Measurements from ENCODE around the gene EXOC2.

The EXOC2 gene

GRCh38 chr6:733431-734219 lies 40.7 kb upstream of the EXOC2 start:
- no peaks in the 10 kb centered on the region for H3F3A ChIP-seq (ENCODE audit: control insufficient read depth, insufficient read depth)
- H3K9me3 ChIP-seq (ENCODE audit: control insufficient read depth, insufficient read depth, low read length), result no peaks in the 10 kb centered on the region
- TF ChIP-seq EZH2phosphoT487 (IDR thresholded peaks at IDR 0.05; ENCODE audit: borderline replicate concordance, low read length), result no peak
- no peak for TF ChIP-seq CTCF (IDR thresholded peaks at IDR 0.05; ENCODE audit: low read depth, low read length, poor library complexity, severe bottlenecking)
- no peaks in the 10 kb centered on the region for H3K36me3 ChIP-seq (ENCODE audit: control insufficient read depth, low read length)
- no peaks in the 10 kb centered on the region for H3K4me1 ChIP-seq (ENCODE audit: control insufficient read depth, low read length)
- no peaks in the 10 kb centered on the region for H4K20me1 ChIP-seq (ENCODE audit: control insufficient read depth, insufficient read depth, low read depth, low read length)
- H3K27me3 ChIP-seq (ENCODE audit: control insufficient read depth, low read length), result no peaks in the 10 kb centered on the region
- H3K27ac ChIP-seq (ENCODE audit: low read depth, low read length), result no peak overlapping the region
- no peak overlapping the region for H3K4me2 ChIP-seq (ENCODE audit: low read length)
- no peak overlapping the region for H3K4me3 ChIP-seq (ENCODE audit: low read length)
- H3K79me2 ChIP-seq (ENCODE audit: control insufficient read depth, low read length), result no peaks in the 10 kb centered on the region
- no peaks in the 10 kb centered on the region for H3K9me2 ChIP-seq (replicated peaks; ENCODE audit: control insufficient read depth, low read length)

- H3K4me2 ChIP-seq (ENCODE audit: low read length), result no peak overlapping the region
- no peak overlapping the region for H3K27ac ChIP-seq (ENCODE audit: low read depth, low read length)
- no peaks in the 10 kb centered on the region for H3K27me3 ChIP-seq (ENCODE audit: control insufficient read depth, low read length)
Measured at GRCh38 chr6:731924-732323, 39.0 kb upstream of the EXOC2 start.

GRCh38 chr6:729606-730320 lies 36.8 kb upstream of the EXOC2 start:
- no peaks in the 10 kb centered on the region for H3K9me3 ChIP-seq (ENCODE audit: control insufficient read depth, insufficient read depth, low read length)
- TF ChIP-seq CTCF (IDR thresholded peaks at IDR 0.05; ENCODE audit: low read depth, low read length, poor library complexity, severe bottlenecking) (no peak), EZH2phosphoT487 (IDR thresholded peaks at IDR 0.05; ENCODE audit: borderline replicate concordance, low read length) (no peak)
- H3K9me2 ChIP-seq (replicated peaks; ENCODE audit: control insufficient read depth, low read length), result no peaks in the 10 kb centered on the region
- no peak overlapping the region for H3K4me2 ChIP-seq (ENCODE audit: low read length)
- no peaks in the 10 kb centered on the region for H3F3A ChIP-seq (ENCODE audit: control insufficient read depth, insufficient read depth)
- no peaks in the 10 kb centered on the region for H3K27me3 ChIP-seq (ENCODE audit: control insufficient read depth, low read length)
- H3K27ac ChIP-seq (ENCODE audit: low read depth, low read length), result no peak overlapping the region
- no peaks in the 10 kb centered on the region for H3K36me3 ChIP-seq (ENCODE audit: control insufficient read depth, low read length)
- no peaks in the 10 kb centered on the region for H4K20me1 ChIP-seq (ENCODE audit: control insufficient read depth, insufficient read depth, low read depth, low read length)
- no peaks in the 10 kb centered on the region for H3K4me1 ChIP-seq (ENCODE audit: control insufficient read depth, low read length)
- H3K79me2 ChIP-seq (ENCODE audit: control insufficient read depth, low read length), result no peaks in the 10 kb centered on the region
- no peak overlapping the region for H3K4me3 ChIP-seq (ENCODE audit: low read length)

More at GRCh38 chr6:731924-732323, 39.0 kb upstream of the EXOC2 start:
- Histone ChIP-seq H3K4me3 (ENCODE audit: low read length) (no peak overlapping the region), H3K4me1 (ENCODE audit: control insufficient read depth, low read length) (no peaks in the 10 kb centered on the region), H3K79me2 (ENCODE audit: control insufficient read depth, low read length) (no peaks in the 10 kb centered on the region), H3K36me3 (ENCODE audit: control insufficient read depth, low read length) (no peaks in the 10 kb centered on the region), H3K9me3 (ENCODE audit: control insufficient read depth, insufficient read depth, low read length) (no peaks in the 10 kb centered on the region), H3K9me2 (replicated peaks; ENCODE audit: control insufficient read depth, low read length) (no peaks in the 10 kb centered on the region), H4K20me1 (ENCODE audit: control insufficient read depth, insufficient read depth, low read depth, low read length) (no peaks in the 10 kb centered on the region), H3F3A (ENCODE audit: control insufficient read depth, insufficient read depth) (no peaks in the 10 kb centered on the region)
- TF ChIP-seq CTCF (IDR thresholded peaks at IDR 0.05; ENCODE audit: low read depth, low read length, poor library complexity, severe bottlenecking), result no peak
- no peak for TF ChIP-seq EZH2phosphoT487 (IDR thresholded peaks at IDR 0.05; ENCODE audit: borderline replicate concordance, low read length)

All from DOHH2 (cell line).